Measurements from ENCODE around the gene ATR. TPM values are rescaled to one million over a fixed set of nuclear protein-coding genes. Genes with fewer than 3 reads are reported as not detected.

The ATR gene
- total and polyA plus RNA-seq, 2 donors (not counting 1 experiment from before 2014, with no cell fraction given), result 12.5 to 17.0 TPM

DNA sequence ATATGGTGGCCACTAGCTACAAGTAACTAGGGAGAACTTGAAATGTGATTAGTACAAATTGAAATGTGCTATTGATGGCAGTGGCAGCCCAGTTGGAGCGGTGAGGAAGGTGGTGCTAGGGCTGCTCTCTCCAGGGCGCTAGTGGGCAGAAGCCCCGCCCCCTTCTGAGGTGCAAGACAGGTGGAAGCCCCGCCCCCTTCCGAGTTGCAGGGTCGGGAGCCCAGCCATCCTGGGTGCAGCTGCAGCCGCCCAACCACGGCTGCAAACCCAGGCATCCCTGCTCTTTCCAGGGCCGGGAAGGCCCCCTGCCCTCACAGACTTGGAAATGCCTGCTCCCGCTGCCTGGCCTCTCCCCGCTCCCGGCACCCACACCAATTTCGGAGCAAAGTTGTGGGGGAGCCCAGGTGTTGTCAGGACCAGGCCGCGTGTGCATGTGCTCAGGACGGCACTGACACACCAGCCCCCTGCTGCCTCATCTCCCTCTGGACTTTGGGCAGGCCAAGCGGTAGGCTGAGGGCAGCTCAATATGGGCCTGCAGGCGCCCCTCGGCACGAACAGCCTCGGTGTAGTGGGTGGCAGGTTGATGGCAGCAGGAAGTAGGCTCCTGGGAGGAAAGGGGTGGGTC, 10.0 kb downstream of the ATR start:
- Histone ChIP-seq H3K27me3 (ENCODE audit: control insufficient read depth, insufficient read depth, low read length) (no peaks in the 10 kb centered on the region), H3K79me2 (ENCODE audit: control insufficient read depth, insufficient read depth, low read length) (peaks cover 10% of the 10 kb centered on the region), H3K9ac (ENCODE audit: insufficient read depth, low read length) (no peak overlapping the region), H3K27ac (ENCODE audit: insufficient read depth, low read length) (no peak overlapping the region), H3K36me3 (ENCODE audit: control insufficient read depth, insufficient read depth, low read length) (no peaks in the 10 kb centered on the region), H3K4me2 (ENCODE audit: extremely low read depth, insufficient read depth, low read length) (no peak overlapping the region), H3K4me3 (replicated peaks in 1 of 4; ENCODE audit: control extremely low read depth in 1 of 4, insufficient read depth in 1 of 4, low read depth in 3 of 4, low read length in 4 of 4) (no peak overlapping the region), H3K9me3 (ENCODE audit: control insufficient read depth, insufficient read depth, low read depth, low read length) (no peaks in the 10 kb centered on the region), H2AFZ (ENCODE audit: low read length) (no peak overlapping the region), H4K20me1 (ENCODE audit: control insufficient read depth, extremely low read depth, insufficient read depth, low read length) (no peaks in the 10 kb centered on the region), H3K4me1 (ENCODE audit: control insufficient read depth, extremely low read depth, insufficient read depth, low read length) (no peaks in the 10 kb centered on the region)
- TF ChIP-seq, protein P1, sequence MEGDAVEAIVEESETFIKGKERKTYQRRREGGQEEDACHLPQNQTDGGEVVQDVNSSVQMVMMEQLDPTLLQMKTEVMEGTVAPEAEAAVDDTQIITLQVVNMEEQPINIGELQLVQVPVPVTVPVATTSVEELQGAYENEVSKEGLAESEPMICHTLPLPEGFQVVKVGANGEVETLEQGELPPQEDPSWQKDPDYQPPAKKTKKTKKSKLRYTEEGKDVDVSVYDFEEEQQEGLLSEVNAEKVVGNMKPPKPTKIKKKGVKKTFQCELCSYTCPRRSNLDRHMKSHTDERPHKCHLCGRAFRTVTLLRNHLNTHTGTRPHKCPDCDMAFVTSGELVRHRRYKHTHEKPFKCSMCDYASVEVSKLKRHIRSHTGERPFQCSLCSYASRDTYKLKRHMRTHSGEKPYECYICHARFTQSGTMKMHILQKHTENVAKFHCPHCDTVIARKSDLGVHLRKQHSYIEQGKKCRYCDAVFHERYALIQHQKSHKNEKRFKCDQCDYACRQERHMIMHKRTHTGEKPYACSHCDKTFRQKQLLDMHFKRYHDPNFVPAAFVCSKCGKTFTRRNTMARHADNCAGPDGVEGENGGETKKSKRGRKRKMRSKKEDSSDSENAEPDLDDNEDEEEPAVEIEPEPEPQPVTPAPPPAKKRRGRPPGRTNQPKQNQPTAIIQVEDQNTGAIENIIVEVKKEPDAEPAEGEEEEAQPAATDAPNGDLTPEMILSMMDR (conservative IDR thresholded peaks at IDR 0.05 in 1 of 2, IDR thresholded peaks at IDR 0.05 in 1 of 2; ENCODE audit: low read depth in 1 of 2, low read length in 2 of 2), result no peak
- no peak for TF ChIP-seq EZH2 (IDR thresholded peaks at IDR 0.05; ENCODE audit: low read length, missing control alignments)
- no peak for DNase-seq (ENCODE audit: low read depth in 2 of 2)

DNA sequence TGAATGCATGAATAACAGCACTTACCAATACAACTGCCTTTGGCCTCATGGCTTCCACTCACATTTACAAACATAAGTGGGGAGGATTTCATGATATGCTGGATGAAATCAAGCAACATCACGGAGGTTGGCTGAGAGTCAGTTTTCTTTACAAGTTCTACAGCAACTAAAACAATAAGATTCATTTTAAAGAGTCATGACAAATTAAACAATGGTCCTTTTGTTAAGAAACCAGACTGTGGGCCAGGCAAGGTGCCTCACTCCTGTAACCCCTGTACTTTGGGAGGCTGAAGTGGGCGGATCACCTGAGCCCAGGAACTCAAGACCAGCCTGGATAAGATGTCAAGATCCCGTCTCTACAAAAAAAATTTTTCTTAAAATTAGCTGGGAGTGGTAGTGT, 12.4 kb downstream of the ATR start:
- Histone ChIP-seq H4K20me1 (ENCODE audit: control insufficient read depth, extremely low read depth, insufficient read depth, low read length) (no peaks in the 10 kb centered on the region), H3K9me3 (ENCODE audit: control insufficient read depth, insufficient read depth, low read depth, low read length) (no peaks in the 10 kb centered on the region), H3K9ac (ENCODE audit: insufficient read depth, low read length) (no peak overlapping the region), H2AFZ (ENCODE audit: low read length) (no peak overlapping the region), H3K4me1 (ENCODE audit: control insufficient read depth, extremely low read depth, insufficient read depth, low read length) (no peaks in the 10 kb centered on the region), H3K36me3 (ENCODE audit: control insufficient read depth, insufficient read depth, low read length) (no peaks in the 10 kb centered on the region), H3K27me3 (ENCODE audit: control insufficient read depth, insufficient read depth, low read length) (no peaks in the 10 kb centered on the region), H3K4me2 (ENCODE audit: extremely low read depth, insufficient read depth, low read length) (no peak overlapping the region), H3K79me2 (ENCODE audit: control insufficient read depth, insufficient read depth, low read length) (peaks cover 1% of the 10 kb centered on the region), H3K27ac (ENCODE audit: insufficient read depth, low read length) (no peak overlapping the region), H3K4me3 (replicated peaks in 1 of 4; ENCODE audit: control extremely low read depth in 1 of 4, insufficient read depth in 1 of 4, low read depth in 3 of 4, low read length in 4 of 4) (no peak overlapping the region)
- DNase-seq (ENCODE audit: low read depth in 2 of 2), result no peak
- no peak for TF ChIP-seq EZH2 (IDR thresholded peaks at IDR 0.05; ENCODE audit: low read length, missing control alignments)
- TF ChIP-seq, protein P1 (conservative IDR thresholded peaks at IDR 0.05 in 1 of 2, IDR thresholded peaks at IDR 0.05 in 1 of 2; ENCODE audit: low read depth in 1 of 2, low read length in 2 of 2), result no peak

DNA sequence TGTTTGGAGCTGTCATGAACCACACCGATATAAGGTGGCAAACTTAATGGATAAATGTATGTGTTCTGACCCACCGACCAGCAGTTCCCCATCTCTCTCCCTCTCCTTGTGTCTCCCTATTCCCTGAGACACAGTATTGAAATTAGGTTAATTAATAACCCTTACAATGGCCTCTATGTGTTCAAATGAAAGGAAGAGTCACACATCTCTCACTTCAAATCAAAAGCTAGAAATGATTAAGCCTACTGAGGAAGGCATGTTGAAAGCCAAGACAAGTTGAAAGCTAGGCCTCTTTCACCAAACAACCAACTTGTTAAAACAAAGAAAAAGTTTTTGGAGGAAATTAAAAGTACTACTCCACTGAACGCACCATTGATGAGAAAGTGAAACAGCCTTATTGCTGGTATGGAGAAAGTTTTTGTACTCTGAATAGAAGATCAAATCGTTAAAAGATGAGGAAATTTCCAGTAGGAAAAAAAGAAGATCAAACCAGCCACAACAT, 15.0 kb downstream of the ATR start:
- TF ChIP-seq EZH2 (IDR thresholded peaks at IDR 0.05; ENCODE audit: low read length, missing control alignments), result no peak
- TF ChIP-seq, protein P1 (conservative IDR thresholded peaks at IDR 0.05 in 1 of 2, IDR thresholded peaks at IDR 0.05 in 1 of 2; ENCODE audit: low read depth in 1 of 2, low read length in 2 of 2), result no peak
- no peaks in the 10 kb centered on the region for H3K36me3 ChIP-seq (ENCODE audit: control insufficient read depth, insufficient read depth, low read length)
- H3K4me1 ChIP-seq (ENCODE audit: control insufficient read depth, extremely low read depth, insufficient read depth, low read length), result no peaks in the 10 kb centered on the region
- H3K4me3 ChIP-seq (replicated peaks in 1 of 4; ENCODE audit: control extremely low read depth in 1 of 4, insufficient read depth in 1 of 4, low read depth in 3 of 4, low read length in 4 of 4), result no peak overlapping the region
- no peak overlapping the region for H3K9ac ChIP-seq (ENCODE audit: insufficient read depth, low read length)
- H3K4me2 ChIP-seq (ENCODE audit: extremely low read depth, insufficient read depth, low read length), result no peak overlapping the region
- no peaks in the 10 kb centered on the region for H3K27me3 ChIP-seq (ENCODE audit: control insufficient read depth, insufficient read depth, low read length)
- no peak overlapping the region for H3K27ac ChIP-seq (ENCODE audit: insufficient read depth, low read length)
- no peak for DNase-seq (ENCODE audit: low read depth in 2 of 2)
- no peaks in the 10 kb centered on the region for H4K20me1 ChIP-seq (ENCODE audit: control insufficient read depth, extremely low read depth, insufficient read depth, low read length)
- H2AFZ ChIP-seq (ENCODE audit: low read length), result no peak overlapping the region
- H3K79me2 ChIP-seq (ENCODE audit: control insufficient read depth, insufficient read depth, low read length), result no peaks in the 10 kb centered on the region
- H3K9me3 ChIP-seq (ENCODE audit: control insufficient read depth, insufficient read depth, low read depth, low read length), result no peaks in the 10 kb centered on the region
